Measurements from ENCODE around the gene MICALL1.

The MICALL1 gene

GRCh38 chr22:37985050-37985585 lies 79.0 kb downstream of the MICALL1 start:
- no peak for DNase-seq

GRCh38 chr22:37985751-37986281 lies 79.7 kb downstream of the MICALL1 start:
- no peak for DNase-seq

- no peak for DNase-seq
Measured at GRCh38 chr22:37986371-37986770, 80.3 kb downstream of the MICALL1 start.

- DNase-seq, result no peak
Measured at GRCh38 chr22:37989146-37990045, 83.3 kb downstream of the MICALL1 start.

GRCh38 chr22:37990301-37990700 lies 84.2 kb downstream of the MICALL1 start:
- DNase-seq, result no peak

- no peak for DNase-seq
Measured at GRCh38 chr22:37990862-37991261, 84.8 kb downstream of the MICALL1 start.

- DNase-seq, result no peak
Measured at GRCh38 chr22:37991731-37992442, 85.8 kb downstream of the MICALL1 start.
